K562 (cell line): ENCODE measurements around the gene AJUBA. TPM values are rescaled to one million over a fixed set of nuclear protein-coding genes. Genes with fewer than 3 reads are reported as not detected.

Experiments
- ATAC-seq: fragments of 200-7000 bp; cut with Tn5 transposase; 3 replicates; pipeline ENCODE4 v1.9.1; 2020; ENCODE audit warnings: moderate library complexity
- BruUV-seq: library from RNA; stranded (reverse); fragments of 400-500 nt; replicated peaks from 2 replicates; lab custom pipeline; 2021; lab: Mats Ljungman, UMichigan
- CTCF ChIA-PET: fragments of 300-600 bp; formaldehyde crosslinking; extraction: SDS; loops from one replicate; lab custom pipeline; 2021; ENCODE audit warnings: low intra/inter-chr PET ratio; lab: Yijun Ruan, JAX
- POLR2A ChIA-PET: fragments of 300-600, 350-650 bp; sonication (Branson Sonifier 250); formaldehyde crosslinking; extraction: SDS; loops from one replicate; lab custom pipeline; 2021; ENCODE audit warnings: antibody characterized with exemption, inconsistent platforms; lab: Yijun Ruan, JAX
- DNase-seq, 4 experiments: peaks; one replicate each; pipeline versions ENCODE4 v3.0.0 to v3.0.0-alpha.2; 2011 to 2018; ENCODE audit warnings: low spot score in 3 of 4, mixed read lengths in 3 of 4; ENCODE audit errors: extremely low read depth in 1 of 4
- FAIRE-seq: peaks from 2 replicates; lab custom pipeline; 2011; peaks lifted over from hg19 to GRCh38; lab: Jason Lieb, UNC
- H2AFZ ChIP-seq: 2 replicates; pipeline ENCODE4 v1.6.0; 2011; ENCODE audit warnings: low read depth, low read length, control low read depth, inconsistent platforms
- H3K27ac ChIP-seq: fragments of 200-600 bp; 3 replicates; pipeline ENCODE4 v1.8.0; 2011; ENCODE audit warnings: low read depth, mild to moderate bottlenecking, control low read depth, inconsistent platforms, low read length, moderate library complexity, mixed read lengths; ENCODE audit errors: extremely low read depth
- H3K27me3 ChIP-seq, 2 experiments: fragments of 300-600 bp in 1 of 2; 2 replicates in 1 of 2; 3 replicates in 1 of 2; pipeline versions ENCODE4 v1.6.0 to v1.8.0; 2011; ENCODE audit warnings: inconsistent platforms in 2 of 2, low read length in 2 of 2, mild to moderate bottlenecking in 1 of 2, mixed read lengths in 1 of 2, moderate library complexity in 1 of 2; ENCODE audit not compliant: control insufficient read depth in 2 of 2, insufficient read depth in 2 of 2
- H3K36me3 ChIP-seq: fragments of 300-600 bp; 3 replicates; pipeline ENCODE4 v1.8.0; 2011; ENCODE audit warnings: mild to moderate bottlenecking, low read length, inconsistent platforms; ENCODE audit not compliant: control insufficient read depth, insufficient read depth
- H3K4me1 ChIP-seq, 2 experiments: fragments of 200-600 bp in 1 of 2; replicated peaks in 1 of 2; 2 replicates in 1 of 2; 3 replicates in 1 of 2; pipeline versions ENCODE4 v1.5.1 to v1.8.0; 2011; ENCODE audit warnings: inconsistent platforms in 2 of 2, low read length in 2 of 2, mild to moderate bottlenecking in 1 of 2, mixed read lengths in 1 of 2, moderate library complexity in 1 of 2; ENCODE audit not compliant: control insufficient read depth in 2 of 2, insufficient read depth in 2 of 2
- H3K4me2 ChIP-seq: 2 replicates; pipeline ENCODE4 v1.6.1; 2011; ENCODE audit warnings: low read length, control low read depth, inconsistent platforms, mixed read lengths; ENCODE audit not compliant: insufficient read depth
- H3K4me3 ChIP-seq: fragments of 200-600 bp; sonication (generic), shearing (Covaris generic); 2 replicates; pipeline ENCODE4 v1.5.1; 2016; ENCODE audit warnings: control low read depth, inconsistent platforms
- H3K79me2 ChIP-seq: fragments of 200-600 bp; 3 replicates; pipeline ENCODE4 v1.8.0; 2011; ENCODE audit warnings: low read length, inconsistent platforms; ENCODE audit not compliant: control insufficient read depth, insufficient read depth
- H3K9ac ChIP-seq, 2 experiments: 2 replicates each; pipeline versions ENCODE4 v1.6.0 to v1.6.1; 2011; ENCODE audit warnings: low read depth in 2 of 2, low read length in 2 of 2, control low read depth in 1 of 2, inconsistent platforms in 1 of 2, mild to moderate bottlenecking in 1 of 2, mixed read lengths in 1 of 2; ENCODE audit not compliant: insufficient read depth in 1 of 2
- H3K9me1 ChIP-seq: one replicate; pipeline ENCODE4 v1.6.0; 2011; ENCODE audit warnings: inconsistent platforms, mild to moderate bottlenecking, low read length, moderate library complexity; ENCODE audit not compliant: control insufficient read depth, insufficient read depth
- H3K9me3 ChIP-seq: replicated peaks from 2 replicates; pipeline ENCODE4 v1.5.1; 2011; ENCODE audit warnings: low read depth, low read length, inconsistent platforms; ENCODE audit not compliant: control insufficient read depth, insufficient read depth
- H4K20me1 ChIP-seq: replicated peaks from 2 replicates; pipeline ENCODE4 v1.6.1; 2011; ENCODE audit warnings: low read length, inconsistent platforms, mixed read lengths; ENCODE audit not compliant: control insufficient read depth, insufficient read depth
- CHD4 ChIP-seq: fragments of 200-600 bp; sonication (generic); IDR thresholded peaks from 3 replicates; pipeline ENCODE4 v1.6.1; 2012; ENCODE audit warnings: low read depth, mild to moderate bottlenecking, mixed read lengths, low read length, inconsistent platforms; ENCODE audit not compliant: insufficient read depth, insufficient replicate concordance, poor library complexity, severe bottlenecking
- EWSR1 ChIP-seq: fragments of 450-650 bp; IDR thresholded peaks from 2 replicates; pipeline ENCODE4 v1.6.1; 2018; ENCODE audit warnings: borderline replicate concordance, mild to moderate bottlenecking, low read depth, moderate library complexity; ENCODE audit not compliant: partially characterized antibody
- HDAC1 ChIP-seq, 2 experiments: fragments of 450-650 bp; IDR thresholded peaks; 2 replicates each; pipeline ENCODE4 v1.6.1; 2016 to 2017; ENCODE audit warnings: inconsistent platforms in 1 of 2, mild to moderate bottlenecking in 1 of 2, moderate library complexity in 1 of 2
- KDM2B ChIP-seq: fragments of 250-450 bp; sonication (Bioruptor Pico); IDR thresholded peaks from 2 replicates; pipeline ENCODE4 v1.8.0; 2021; ENCODE audit warnings: mild to moderate bottlenecking, moderate library complexity
- NELFE ChIP-seq: IDR thresholded peaks from 2 replicates; pipeline ENCODE4 v1.6.1; 2011; ENCODE audit warnings: mild to moderate bottlenecking; ENCODE audit not compliant: insufficient read depth, insufficient read length
- PML ChIP-seq: IDR thresholded peaks from 2 replicates; pipeline ENCODE4 v1.6.1; 2012; ENCODE audit warnings: low read length, inconsistent platforms
- TEAD4 ChIP-seq, 2 experiments: sonication (generic) in 1 of 2; formaldehyde crosslinking in 1 of 2; IDR thresholded peaks; 2 replicates each; pipeline versions ENCODE4 v1.6.1 to v1.8.0; 2012 to 2022; ENCODE audit warnings: borderline replicate concordance in 1 of 2, inconsistent platforms in 1 of 2, low read length in 1 of 2, mild to moderate bottlenecking in 1 of 2, missing genetic modification reagents in 1 of 2
- ZNF3 ChIP-seq: fragments of 250-450 bp; sonication (Bioruptor Pico); IDR thresholded peaks from 2 replicates; pipeline ENCODE4 v1.5.0; 2021; ENCODE audit warnings: mild to moderate bottlenecking, moderate library complexity
- WGBS: fragments of 100-300 bp; shearing (Covaris generic); methylation state at CpG from one replicate; pipeline ENCODE4 v1.1.6; 2016; ENCODE audit warnings: low coverage, mixed read lengths; ENCODE audit not compliant: insufficient coverage; ENCODE audit errors: missing lambda C conversion rate; 5-methylcytosine and 5-hydroxymethylcytosine counted together
- in situ Hi-C: fragments of 300-500 bp; cut with MboI; formaldehyde crosslinking; loops from 4 replicates; pipeline ENCODE4 v1.15.0; 2018; ENCODE audit warnings: inconsistent platforms, mixed read lengths
- intact Hi-C: fragments of 100-400 bp; cut with micrococcal nuclease; formaldehyde crosslinking; loops from 2 replicates; pipeline ENCODE4 v1.14.2; 2022
- polyA plus RNA-seq, 8 experiments: library from polyadenylated mRNA; depleted of rRNA in 4 of 8; stranded (reverse) in 5 of 8; unstranded in 3 of 8; fragments of >200 nt; fragmentation: Nextera tagmentation in 2 of 8; fragmentation: Illumina TruSeq in 1 of 8; extraction: Ambion mirVana in 2 of 8; extraction: Trizol in 1 of 8; gene quantifications; 2 replicates each; pipeline versions ENCODE4 v1.2.1 to v1.2.3, GENCODE V29; 2011 to 2014; ENCODE audit warnings: inconsistent platforms in 1 of 8, missing spikeins in 1 of 8
- total RNA-seq, 7 experiments: library from RNA; depleted of rRNA in 6 of 7; stranded (reverse); fragments of >200 nt in 6 of 7; fragmentation: Illumina TruSeq in 2 of 7; extraction: Trizol in 2 of 7; gene quantifications; 2 replicates each; pipeline versions ENCODE4 v1.2.1 to v1.2.3, GENCODE V29; 2011 to 2021; ENCODE audit warnings: low replicate concordance in 1 of 7
- TF ChIP-seq, protein P1 (sequence below): fragments of 450-650 bp; formaldehyde crosslinking; IDR thresholded peaks from 2 replicates; pipeline ENCODE4 v1.4.0; 2020; ENCODE audit warnings: mild to moderate bottlenecking
- TF ChIP-seq, protein P2 (sequence below): fragments of 450-650 bp; IDR thresholded peaks from 2 replicates; pipeline ENCODE4 v1.6.1; 2017; ENCODE audit warnings: antibody characterized with exemption
- TF ChIP-seq, protein P3 (sequence below): sonication (generic); formaldehyde crosslinking; IDR thresholded peaks from 2 replicates; pipeline ENCODE4 v1.8.0; 2022; ENCODE audit warnings: missing genetic modification reagents, mild to moderate bottlenecking, moderate library complexity, borderline replicate concordance

The AJUBA gene
- total and polyA plus RNA-seq, 9 of the 15 experiments (the other 6 are each of a cell fraction or from before 2014, with no cell fraction given): 0.73 to 4.7 (median 2.8) TPM

DNA sequence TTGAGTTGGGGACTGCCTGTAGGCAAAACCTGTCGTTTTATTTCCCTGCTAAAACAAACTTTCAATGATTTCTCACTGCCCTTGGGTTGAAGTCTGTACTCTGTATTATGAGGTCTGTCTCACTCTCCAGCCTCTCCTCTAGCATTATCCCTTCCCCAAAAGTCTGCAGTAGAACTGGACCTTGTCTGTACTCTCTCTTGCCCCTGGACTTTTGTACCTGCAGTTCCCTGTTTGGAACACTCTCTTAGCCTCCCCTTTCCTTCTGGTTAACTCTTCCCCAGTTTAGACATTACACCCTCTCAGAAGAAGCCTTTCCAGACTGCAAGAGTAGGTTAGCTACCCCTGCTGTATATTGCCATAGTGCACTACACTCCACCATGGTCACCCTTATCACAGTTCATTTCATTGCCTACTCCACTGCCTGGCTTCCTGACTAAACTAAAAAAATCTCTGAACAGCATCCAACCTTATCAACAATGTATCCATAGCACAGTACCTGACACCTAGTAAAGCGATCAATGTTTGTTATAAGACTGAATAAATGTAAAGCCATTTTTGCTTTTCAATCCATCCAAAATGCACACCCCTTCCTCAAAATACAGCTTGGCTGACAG is 3.6 kb upstream of the AJUBA start:
- no peaks in the 10 kb centered on the region for H3K9me1 ChIP-seq
- intact Hi-C loops: loop anchor here (1.0 to 5.0 kb wide), 3 partner anchors 72 to 121 kb away; no protein-coding TSS in a partner anchor
- 6% methylated on average over 2 of the region's 2 CpGs for WGBS
- no peaks in the 10 kb centered on the region for H4K20me1 ChIP-seq
- H3K27ac ChIP-seq: no peak overlapping the region
- H3K4me1 ChIP-seq: peaks cover 2 to 17% of the 10 kb centered on the region in 2 experiments; a peak in 3 of 5 replicates
- H3K9me3 ChIP-seq: no peaks in the 10 kb centered on the region
- no TSS peak for BruUV-seq
- H3K27me3 ChIP-seq: no peaks in the 10 kb centered on the region
- ATAC-seq: no peak
- H2AFZ ChIP-seq: no peak overlapping the region
- TF ChIP-seq EWSR1 (no peak), CHD4 (no peak), HDAC1 (IDR thresholded peaks at IDR 0.05) (no peak), TEAD4 (IDR thresholded peaks at IDR 0.05; ENCODE audit: low read length) (no peak), TEAD4 (CRISPR knock-in tag; IDR thresholded peaks at IDR 0.05; ENCODE audit: borderline replicate concordance) (no peak), NELFE (no peak), KDM2B (CRISPR knock-in tag) (no peak), ZNF3 (CRISPR knock-in tag) (no peak), PML (no peak)
- TF ChIP-seq, protein P1, sequence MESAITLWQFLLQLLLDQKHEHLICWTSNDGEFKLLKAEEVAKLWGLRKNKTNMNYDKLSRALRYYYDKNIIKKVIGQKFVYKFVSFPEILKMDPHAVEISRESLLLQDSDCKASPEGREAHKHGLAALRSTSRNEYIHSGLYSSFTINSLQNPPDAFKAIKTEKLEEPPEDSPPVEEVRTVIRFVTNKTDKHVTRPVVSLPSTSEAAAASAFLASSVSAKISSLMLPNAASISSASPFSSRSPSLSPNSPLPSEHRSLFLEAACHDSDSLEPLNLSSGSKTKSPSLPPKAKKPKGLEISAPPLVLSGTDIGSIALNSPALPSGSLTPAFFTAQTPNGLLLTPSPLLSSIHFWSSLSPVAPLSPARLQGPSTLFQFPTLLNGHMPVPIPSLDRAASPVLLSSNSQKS (CRISPR knock-in tag): no peak
- TF ChIP-seq, protein P2, sequence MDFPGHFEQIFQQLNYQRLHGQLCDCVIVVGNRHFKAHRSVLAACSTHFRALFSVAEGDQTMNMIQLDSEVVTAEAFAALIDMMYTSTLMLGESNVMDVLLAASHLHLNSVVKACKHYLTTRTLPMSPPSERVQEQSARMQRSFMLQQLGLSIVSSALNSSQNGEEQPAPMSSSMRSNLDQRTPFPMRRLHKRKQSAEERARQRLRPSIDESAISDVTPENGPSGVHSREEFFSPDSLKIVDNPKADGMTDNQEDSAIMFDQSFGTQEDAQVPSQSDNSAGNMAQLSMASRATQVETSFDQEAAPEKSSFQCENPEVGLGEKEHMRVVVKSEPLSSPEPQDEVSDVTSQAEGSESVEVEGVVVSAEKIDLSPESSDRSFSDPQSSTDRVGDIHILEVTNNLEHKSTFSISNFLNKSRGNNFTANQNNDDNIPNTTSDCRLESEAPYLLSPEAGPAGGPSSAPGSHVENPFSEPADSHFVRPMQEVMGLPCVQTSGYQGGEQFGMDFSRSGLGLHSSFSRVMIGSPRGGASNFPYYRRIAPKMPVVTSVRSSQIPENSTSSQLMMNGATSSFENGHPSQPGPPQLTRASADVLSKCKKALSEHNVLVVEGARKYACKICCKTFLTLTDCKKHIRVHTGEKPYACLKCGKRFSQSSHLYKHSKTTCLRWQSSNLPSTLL: no peak
- TF ChIP-seq, protein P3, sequence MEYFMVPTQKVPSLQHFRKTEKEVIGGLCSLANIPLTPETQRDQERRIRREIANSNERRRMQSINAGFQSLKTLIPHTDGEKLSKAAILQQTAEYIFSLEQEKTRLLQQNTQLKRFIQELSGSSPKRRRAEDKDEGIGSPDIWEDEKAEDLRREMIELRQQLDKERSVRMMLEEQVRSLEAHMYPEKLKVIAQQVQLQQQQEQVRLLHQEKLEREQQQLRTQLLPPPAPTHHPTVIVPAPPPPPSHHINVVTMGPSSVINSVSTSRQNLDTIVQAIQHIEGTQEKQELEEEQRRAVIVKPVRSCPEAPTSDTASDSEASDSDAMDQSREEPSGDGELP (CRISPR knock-in tag): no peak
- FAIRE-seq: no peak
- H3K4me3 ChIP-seq: no peak overlapping the region
- CTCF ChIA-PET: interaction anchor here (0.6 to 5.9 kb wide), 7 partner anchors 12 to 429 kb away, joined by 3 to 141 read pairs (median 6); partner anchors contain the start of gene CDH24
- in situ Hi-C loops: no loop called here
- POLR2A ChIA-PET: interaction anchor here (0.5 to 2.4 kb wide), 17 partner anchors 9 to 174 kb away, joined by 3 to 17 read pairs (median 5); partner anchors contain the start of genes ACIN1, C14orf119, CDH24 and HAUS4
- DNase-seq: no peak
- H3K9ac ChIP-seq: no peak overlapping the region
- no peak overlapping the region for H3K4me2 ChIP-seq
- no peaks in the 10 kb centered on the region for H3K79me2 ChIP-seq
- H3K36me3 ChIP-seq: peaks cover 21% of the 10 kb centered on the region; the same call in 2 of the 3 replicates
